Cerebellar nuclear complex (tissue), 1 donor: ENCODE measurements around the gene HHATL.

Source experiments
- DNase-seq, 2 experiments: peaks; one replicate each; lab custom pipeline; 2025; lab: John Stamatoyannopoulos, UW

The HHATL gene

GRCh38 chr3:42712688-42713372 lies 10.2 kb upstream of the HHATL start:
- DNase-seq = no peak

- DNase-seq = no peak
Observed at GRCh38 chr3:42712344-42712648, 9.7 kb upstream of the HHATL start.

- no peak for DNase-seq
Observed at GRCh38 chr3:42711491-42712343, 9.1 kb upstream of the HHATL start.

GRCh38 chr3:42710323-42711021 lies 7.9 kb upstream of the HHATL start:
- DNase-seq = no peak

- no peak for DNase-seq
Observed at GRCh38 chr3:42709621-42710020, 7.0 kb upstream of the HHATL start.

- no peak for DNase-seq
Observed at GRCh38 chr3:42708611-42709151, 6.1 kb upstream of the HHATL start.

GRCh38 chr3:42707620-42708355 lies 5.2 kb upstream of the HHATL start:
- DNase-seq = no peak

GRCh38 chr3:42706721-42707619 lies 4.4 kb upstream of the HHATL start:
- DNase-seq = no peak

GRCh38 chr3:42705962-42706585 lies 3.5 kb upstream of the HHATL start:
- no peak for DNase-seq

- DNase-seq = no peak
Observed at GRCh38 chr3:42705058-42705767, 2.6 kb upstream of the HHATL start.

- no peak for DNase-seq
Observed at GRCh38 chr3:42704136-42704841, 1.7 kb upstream of the HHATL start.

GRCh38 chr3:42703695-42704025 lies 1.1 kb upstream of the HHATL start:
- no peak for DNase-seq

- DNase-seq = no peak
Observed at GRCh38 chr3:42702982-42703694, 540 bp upstream of the HHATL start.

- DNase-seq = no peak
Observed at GRCh38 chr3:42701371-42702065, 1.1 kb downstream of the HHATL start.

GRCh38 chr3:42700366-42701288 lies 2.0 kb downstream of the HHATL start:
- DNase-seq = no peak

GRCh38 chr3:42699511-42699971 lies 3.1 kb downstream of the HHATL start:
- no peak for DNase-seq

- DNase-seq = no peak
Observed at GRCh38 chr3:42698911-42699230, 3.7 kb downstream of the HHATL start.
